Measurements from ENCODE around the gene ADH7. TPM values are rescaled to one million over a fixed set of nuclear protein-coding genes. Genes with fewer than 3 reads are reported as not detected.
A peak's percentile ranks its signal among the peaks of the same experiment; 100 is the strongest.

The ADH7 gene
- total RNA-seq, 1 experiment from 2014 or later = not detected

DNA sequence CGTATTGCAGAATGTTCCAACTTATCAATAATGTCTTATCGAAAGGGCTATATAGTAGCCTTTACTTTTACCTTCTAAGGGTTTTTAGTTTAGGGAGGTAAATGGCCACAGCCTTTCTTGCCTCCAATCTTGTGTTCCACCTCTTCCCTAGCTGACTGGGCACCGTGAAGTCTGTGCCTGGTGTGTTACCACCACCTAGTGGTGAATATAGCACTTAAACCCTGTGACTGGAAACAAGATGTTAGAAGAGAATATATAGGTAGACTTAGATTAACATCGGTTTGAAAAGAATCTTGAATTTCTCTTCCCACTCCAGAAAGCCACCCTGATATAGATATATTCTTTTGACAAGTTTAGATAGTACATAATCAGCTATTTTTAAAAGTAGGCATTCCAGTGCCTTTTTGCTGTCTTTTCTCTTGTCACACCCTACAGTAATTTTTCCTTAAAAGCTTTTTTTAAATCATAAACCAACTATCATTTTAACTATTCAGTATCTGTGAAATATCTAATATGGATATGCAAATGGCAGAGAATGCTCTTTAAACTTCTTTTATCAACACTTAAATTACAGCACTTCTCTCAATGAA, 27.8 kb upstream of the ADH7 start:
- intact Hi-C loops (cut with micrococcal nuclease; ENCODE audit: unreplicated experiment) = loop anchor here (1.0 to 2.0 kb wide), 3 partner anchors 58 to 346 kb away; no protein-coding TSS in a partner anchor
- no peak overlapping the region for H3K4me3 Mint-ChIP-seq (ENCODE audit: low read depth, unreplicated experiment)
- DNase-seq = peak; percentile 64
- peaks cover 15% of the 10 kb centered on the region for H3K4me1 Mint-ChIP-seq (ENCODE audit: low read depth, unreplicated experiment)
- H3K9me3 Mint-ChIP-seq (ENCODE audit: low read depth, unreplicated experiment) = no peaks in the 10 kb centered on the region
- CTCF ChIA-PET = interaction anchor here (0.6 to 2.5 kb wide), 5 partner anchors 54 to 486 kb away, joined by 3 to 15 read pairs (median 5); no protein-coding TSS in a partner anchor
- no peaks in the 10 kb centered on the region for H3K36me3 Mint-ChIP-seq (ENCODE audit: insufficient read depth, unreplicated experiment)
- H3K27me3 Mint-ChIP-seq (ENCODE audit: unreplicated experiment) = no peaks in the 10 kb centered on the region
- TF ChIP-seq, protein P1, sequence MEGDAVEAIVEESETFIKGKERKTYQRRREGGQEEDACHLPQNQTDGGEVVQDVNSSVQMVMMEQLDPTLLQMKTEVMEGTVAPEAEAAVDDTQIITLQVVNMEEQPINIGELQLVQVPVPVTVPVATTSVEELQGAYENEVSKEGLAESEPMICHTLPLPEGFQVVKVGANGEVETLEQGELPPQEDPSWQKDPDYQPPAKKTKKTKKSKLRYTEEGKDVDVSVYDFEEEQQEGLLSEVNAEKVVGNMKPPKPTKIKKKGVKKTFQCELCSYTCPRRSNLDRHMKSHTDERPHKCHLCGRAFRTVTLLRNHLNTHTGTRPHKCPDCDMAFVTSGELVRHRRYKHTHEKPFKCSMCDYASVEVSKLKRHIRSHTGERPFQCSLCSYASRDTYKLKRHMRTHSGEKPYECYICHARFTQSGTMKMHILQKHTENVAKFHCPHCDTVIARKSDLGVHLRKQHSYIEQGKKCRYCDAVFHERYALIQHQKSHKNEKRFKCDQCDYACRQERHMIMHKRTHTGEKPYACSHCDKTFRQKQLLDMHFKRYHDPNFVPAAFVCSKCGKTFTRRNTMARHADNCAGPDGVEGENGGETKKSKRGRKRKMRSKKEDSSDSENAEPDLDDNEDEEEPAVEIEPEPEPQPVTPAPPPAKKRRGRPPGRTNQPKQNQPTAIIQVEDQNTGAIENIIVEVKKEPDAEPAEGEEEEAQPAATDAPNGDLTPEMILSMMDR (IDR thresholded peaks at IDR 0.05; ENCODE audit: unreplicated experiment) = peak; percentile 37
- no TSS peak for BruUV-seq (replicated peaks)
- H3K27ac Mint-ChIP-seq (ENCODE audit: unreplicated experiment) = no peak overlapping the region

DNA sequence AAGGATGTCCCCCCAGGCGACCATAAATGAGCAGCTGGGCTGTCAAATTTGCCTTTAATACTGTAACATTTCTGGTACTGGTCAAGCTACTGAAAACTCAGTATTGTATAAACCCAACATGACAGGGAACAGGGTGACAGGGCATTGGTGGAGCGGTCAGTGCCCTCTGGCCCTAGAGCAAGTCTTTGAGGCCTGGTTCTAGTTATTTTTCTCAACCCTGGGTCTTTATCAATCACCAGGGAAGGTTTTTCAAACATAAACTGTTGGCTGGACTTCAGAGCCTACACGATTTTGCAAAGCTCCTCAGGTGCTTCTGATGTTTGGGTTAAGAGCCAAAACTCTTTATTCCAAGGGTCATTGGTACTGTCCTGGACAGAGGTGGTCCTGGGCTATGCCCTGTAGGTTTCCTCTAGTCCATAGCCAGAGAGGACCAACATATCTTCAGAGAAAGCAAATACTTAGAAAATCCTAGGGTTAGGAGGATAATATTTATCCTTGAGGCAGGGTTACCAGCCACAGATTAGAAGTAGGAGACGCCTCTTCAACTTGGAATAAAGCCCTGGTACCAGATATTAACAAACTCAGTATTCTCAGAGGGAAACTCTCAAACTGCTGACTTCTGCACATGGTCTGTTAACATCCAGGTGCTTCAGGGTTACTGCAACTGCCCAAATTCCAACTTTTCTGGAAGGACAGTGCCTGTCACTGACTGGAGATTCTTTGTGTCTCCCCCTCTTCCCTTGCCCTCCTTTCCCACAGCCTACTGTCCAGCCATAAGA, 26.7 kb upstream of the ADH7 start:
- Mint-ChIP-seq H3K4me3 (ENCODE audit: low read depth, unreplicated experiment) (no peak overlapping the region), H3K27ac (ENCODE audit: unreplicated experiment) (peak overlapping the region; percentile 42), H3K27me3 (ENCODE audit: unreplicated experiment) (no peaks in the 10 kb centered on the region), H3K4me1 (ENCODE audit: low read depth, unreplicated experiment) (peaks cover 15% of the 10 kb centered on the region), H3K9me3 (ENCODE audit: low read depth, unreplicated experiment) (no peaks in the 10 kb centered on the region), H3K36me3 (ENCODE audit: insufficient read depth, unreplicated experiment) (no peaks in the 10 kb centered on the region)
- CTCF ChIA-PET = interaction anchor here (0.9 to 2.5 kb wide), 3 partner anchors 58 to 260 kb away, joined by 4 to 15 read pairs (median 7); no protein-coding TSS in a partner anchor
- TF ChIP-seq, protein P1 (IDR thresholded peaks at IDR 0.05; ENCODE audit: unreplicated experiment) = no peak
- no TSS peak for BruUV-seq (replicated peaks)
- DNase-seq = no peak
- intact Hi-C loops (cut with micrococcal nuclease; ENCODE audit: unreplicated experiment) = loop anchor here (1.0 to 2.0 kb wide), 2 partner anchors 57 to 261 kb away; no protein-coding TSS in a partner anchor

DNA sequence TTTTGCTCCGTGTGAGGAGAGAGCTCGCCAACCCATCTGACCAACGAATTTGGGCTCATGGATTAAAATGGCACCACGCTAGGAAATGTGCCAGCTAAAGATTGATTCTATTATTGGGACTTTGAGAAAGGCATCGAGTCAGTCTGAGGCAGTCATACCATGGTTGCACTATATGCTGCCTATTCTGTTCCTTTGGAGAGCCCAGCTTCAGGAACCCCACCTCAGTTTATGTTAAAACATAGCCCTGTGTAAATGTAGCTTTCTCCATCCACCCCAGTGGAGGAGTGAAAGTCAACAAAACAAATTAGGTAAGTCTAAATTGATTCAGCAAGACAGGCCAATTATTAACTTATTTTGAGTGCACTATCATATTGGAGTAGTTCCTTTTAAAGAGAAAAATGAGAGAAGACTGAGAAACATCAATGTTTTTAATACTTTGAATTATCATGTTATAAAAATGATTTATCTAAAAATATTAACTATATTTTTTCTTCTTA, 24.5 kb upstream of the ADH7 start:
- no peaks in the 10 kb centered on the region for H3K9me3 Mint-ChIP-seq (ENCODE audit: low read depth, unreplicated experiment)
- peak; percentile 3 for DNase-seq
- CTCF ChIA-PET = interaction anchor here (0.7 to 1.3 kb wide), 7 partner anchors 12 to 538 kb away, joined by 3 to 8 read pairs (median 3); no protein-coding TSS in a partner anchor
- H3K27ac Mint-ChIP-seq (ENCODE audit: unreplicated experiment) = peak overlapping the region; percentile 99
- TF ChIP-seq, protein P1 (IDR thresholded peaks at IDR 0.05; ENCODE audit: unreplicated experiment) = no peak
- intact Hi-C loops (cut with micrococcal nuclease; ENCODE audit: unreplicated experiment) = loop anchor here (2.0 kb wide), 1 partner anchor 47 kb away; no protein-coding TSS in a partner anchor
- H3K27me3 Mint-ChIP-seq (ENCODE audit: unreplicated experiment) = no peaks in the 10 kb centered on the region
- H3K36me3 Mint-ChIP-seq (ENCODE audit: insufficient read depth, unreplicated experiment) = no peaks in the 10 kb centered on the region
- H3K4me1 Mint-ChIP-seq (ENCODE audit: low read depth, unreplicated experiment) = peaks cover 15% of the 10 kb centered on the region
- no TSS peak for BruUV-seq (replicated peaks)
- peak overlapping the region; percentile 68 for H3K4me3 Mint-ChIP-seq (ENCODE audit: low read depth, unreplicated experiment)

DNA sequence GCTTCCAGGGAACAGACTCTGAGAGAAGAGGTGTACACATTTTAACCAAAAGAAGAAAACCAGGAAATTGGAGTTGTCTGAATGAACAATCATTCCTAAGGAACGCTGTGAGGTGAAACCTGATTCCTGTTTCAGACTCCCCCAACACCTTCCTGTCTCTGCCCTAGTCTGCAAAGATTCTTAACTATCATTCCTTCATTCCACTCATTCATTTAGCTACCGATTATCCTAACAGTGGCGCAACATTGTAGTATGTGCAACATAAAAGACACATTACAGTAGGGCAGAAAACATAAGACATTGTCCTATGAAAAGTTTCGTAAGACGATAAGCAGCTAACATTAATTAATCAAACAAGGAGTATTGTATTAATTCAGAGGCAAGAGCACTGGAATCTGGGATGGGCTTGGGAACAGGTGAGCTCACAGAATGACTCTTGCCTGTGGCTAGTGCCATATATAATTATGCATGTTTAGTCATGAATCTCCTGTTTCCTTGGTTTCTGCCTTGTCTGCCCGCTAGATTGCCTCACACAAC, 23.8 kb upstream of the ADH7 start:
- intact Hi-C loops (cut with micrococcal nuclease; ENCODE audit: unreplicated experiment) = loop anchor here (2.0 kb wide), 1 partner anchor 46 kb away; no protein-coding TSS in a partner anchor
- H3K27ac Mint-ChIP-seq (ENCODE audit: unreplicated experiment) = peak overlapping the region; percentile 99
- CTCF ChIA-PET = interaction anchor here (0.6 to 1.3 kb wide), 8 partner anchors 12 to 539 kb away, joined by 3 to 8 read pairs (median 3); no protein-coding TSS in a partner anchor
- TF ChIP-seq, protein P1 (IDR thresholded peaks at IDR 0.05; ENCODE audit: unreplicated experiment) = no peak
- peak overlapping the region; percentile 68 for H3K4me3 Mint-ChIP-seq (ENCODE audit: low read depth, unreplicated experiment)
- H3K4me1 Mint-ChIP-seq (ENCODE audit: low read depth, unreplicated experiment) = peaks cover 15% of the 10 kb centered on the region
- H3K36me3 Mint-ChIP-seq (ENCODE audit: insufficient read depth, unreplicated experiment) = no peaks in the 10 kb centered on the region
- H3K9me3 Mint-ChIP-seq (ENCODE audit: low read depth, unreplicated experiment) = no peaks in the 10 kb centered on the region
- DNase-seq = peak; percentile 37
- BruUV-seq (replicated peaks) = no TSS peak
- H3K27me3 Mint-ChIP-seq (ENCODE audit: unreplicated experiment) = no peaks in the 10 kb centered on the region

Data from Calu3 (cell line).